K562 (cell line): ENCODE data around the gene VPS37D. TPM values are rescaled to one million over a fixed set of nuclear protein-coding genes. Genes with fewer than 3 reads are reported as not detected.
"Not testable (repeated sequence)": the region's sequence is repeated elsewhere in the genome, so short reads cannot be mapped to it uniquely, and the experiment has no call there.

Experiments
- ATAC-seq: fragments of 200-7000 bp; cut with Tn5 transposase; 3 replicates; pipeline ENCODE4 v1.9.1; 2020; ENCODE audit warnings: moderate library complexity
- BruUV-seq: library from RNA; stranded (reverse); fragments of 400-500 nt; replicated peaks from 2 replicates; lab custom pipeline; 2021; lab: Mats Ljungman, UMichigan
- CTCF ChIA-PET: fragments of 300-600 bp; formaldehyde crosslinking; extraction: SDS; loops from one replicate; lab custom pipeline; 2021; ENCODE audit warnings: low intra/inter-chr PET ratio; lab: Yijun Ruan, JAX
- POLR2A ChIA-PET: fragments of 300-600, 350-650 bp; sonication (Branson Sonifier 250); formaldehyde crosslinking; extraction: SDS; loops from one replicate; lab custom pipeline; 2021; ENCODE audit warnings: antibody characterized with exemption, inconsistent platforms; lab: Yijun Ruan, JAX
- DNase-seq, 4 experiments: peaks; one replicate each; pipeline versions ENCODE4 v3.0.0 to v3.0.0-alpha.2; 2011 to 2018; ENCODE audit warnings: low spot score in 3 of 4, mixed read lengths in 3 of 4; ENCODE audit errors: extremely low read depth in 1 of 4
- FAIRE-seq: peaks from 2 replicates; lab custom pipeline; 2011; peaks lifted over from hg19 to GRCh38; lab: Jason Lieb, UNC
- H2AFZ ChIP-seq: 2 replicates; pipeline ENCODE4 v1.6.0; 2011; ENCODE audit warnings: low read depth, low read length, control low read depth, inconsistent platforms
- H3K27ac ChIP-seq: fragments of 200-600 bp; 3 replicates; pipeline ENCODE4 v1.8.0; 2011; ENCODE audit warnings: low read depth, mild to moderate bottlenecking, control low read depth, inconsistent platforms, low read length, moderate library complexity, mixed read lengths; ENCODE audit errors: extremely low read depth
- H3K27me3 ChIP-seq, 2 experiments: fragments of 300-600 bp in 1 of 2; 2 replicates in 1 of 2; 3 replicates in 1 of 2; pipeline versions ENCODE4 v1.6.0 to v1.8.0; 2011; ENCODE audit warnings: inconsistent platforms in 2 of 2, low read length in 2 of 2, mild to moderate bottlenecking in 1 of 2, mixed read lengths in 1 of 2, moderate library complexity in 1 of 2; ENCODE audit not compliant: control insufficient read depth in 2 of 2, insufficient read depth in 2 of 2
- H3K36me3 ChIP-seq: fragments of 300-600 bp; 3 replicates; pipeline ENCODE4 v1.8.0; 2011; ENCODE audit warnings: mild to moderate bottlenecking, low read length, inconsistent platforms; ENCODE audit not compliant: control insufficient read depth, insufficient read depth
- H3K4me1 ChIP-seq, 2 experiments: fragments of 200-600 bp in 1 of 2; replicated peaks in 1 of 2; 2 replicates in 1 of 2; 3 replicates in 1 of 2; pipeline versions ENCODE4 v1.5.1 to v1.8.0; 2011; ENCODE audit warnings: inconsistent platforms in 2 of 2, low read length in 2 of 2, mild to moderate bottlenecking in 1 of 2, mixed read lengths in 1 of 2, moderate library complexity in 1 of 2; ENCODE audit not compliant: control insufficient read depth in 2 of 2, insufficient read depth in 2 of 2
- H3K4me2 ChIP-seq: 2 replicates; pipeline ENCODE4 v1.6.1; 2011; ENCODE audit warnings: low read length, control low read depth, inconsistent platforms, mixed read lengths; ENCODE audit not compliant: insufficient read depth
- H3K4me3 ChIP-seq: fragments of 200-600 bp; sonication (generic), shearing (Covaris generic); 2 replicates; pipeline ENCODE4 v1.5.1; 2016; ENCODE audit warnings: control low read depth, inconsistent platforms
- H3K79me2 ChIP-seq: fragments of 200-600 bp; 3 replicates; pipeline ENCODE4 v1.8.0; 2011; ENCODE audit warnings: low read length, inconsistent platforms; ENCODE audit not compliant: control insufficient read depth, insufficient read depth
- H3K9ac ChIP-seq, 2 experiments: 2 replicates each; pipeline versions ENCODE4 v1.6.0 to v1.6.1; 2011; ENCODE audit warnings: low read depth in 2 of 2, low read length in 2 of 2, control low read depth in 1 of 2, inconsistent platforms in 1 of 2, mild to moderate bottlenecking in 1 of 2, mixed read lengths in 1 of 2; ENCODE audit not compliant: insufficient read depth in 1 of 2
- H3K9me1 ChIP-seq: one replicate; pipeline ENCODE4 v1.6.0; 2011; ENCODE audit warnings: inconsistent platforms, mild to moderate bottlenecking, low read length, moderate library complexity; ENCODE audit not compliant: control insufficient read depth, insufficient read depth
- H3K9me3 ChIP-seq: replicated peaks from 2 replicates; pipeline ENCODE4 v1.5.1; 2011; ENCODE audit warnings: low read depth, low read length, inconsistent platforms; ENCODE audit not compliant: control insufficient read depth, insufficient read depth
- H4K20me1 ChIP-seq: replicated peaks from 2 replicates; pipeline ENCODE4 v1.6.1; 2011; ENCODE audit warnings: low read length, inconsistent platforms, mixed read lengths; ENCODE audit not compliant: control insufficient read depth, insufficient read depth
- CBFA2T3 ChIP-seq: fragments of 450-650 bp; IDR thresholded peaks from 2 replicates; pipeline ENCODE4 v1.6.1; 2017
- CUX1 ChIP-seq: fragments of 200-800 bp; sonication (Bioruptor generic); IDR thresholded peaks from 2 replicates; pipeline ENCODE4 v1.6.1; 2016; ENCODE audit warnings: missing genetic modification characterization, missing compliant biosample characterization
- WGBS: fragments of 100-300 bp; shearing (Covaris generic); methylation state at CpG from one replicate; pipeline ENCODE4 v1.1.6; 2016; ENCODE audit warnings: low coverage, mixed read lengths; ENCODE audit not compliant: insufficient coverage; ENCODE audit errors: missing lambda C conversion rate; 5-methylcytosine and 5-hydroxymethylcytosine counted together
- in situ Hi-C: fragments of 300-500 bp; cut with MboI; formaldehyde crosslinking; loops from 4 replicates; pipeline ENCODE4 v1.15.0; 2018; ENCODE audit warnings: inconsistent platforms, mixed read lengths
- intact Hi-C: fragments of 100-400 bp; cut with micrococcal nuclease; formaldehyde crosslinking; loops from 2 replicates; pipeline ENCODE4 v1.14.2; 2022
- polyA plus RNA-seq, 8 experiments: library from polyadenylated mRNA; depleted of rRNA in 4 of 8; stranded (reverse) in 5 of 8; unstranded in 3 of 8; fragments of >200 nt; fragmentation: Nextera tagmentation in 2 of 8; fragmentation: Illumina TruSeq in 1 of 8; extraction: Ambion mirVana in 2 of 8; extraction: Trizol in 1 of 8; gene quantifications; 2 replicates each; pipeline versions ENCODE4 v1.2.1 to v1.2.3, GENCODE V29; 2011 to 2014; ENCODE audit warnings: inconsistent platforms in 1 of 8, missing spikeins in 1 of 8
- total RNA-seq, 7 experiments: library from RNA; depleted of rRNA in 6 of 7; stranded (reverse); fragments of >200 nt in 6 of 7; fragmentation: Illumina TruSeq in 2 of 7; extraction: Trizol in 2 of 7; gene quantifications; 2 replicates each; pipeline versions ENCODE4 v1.2.1 to v1.2.3, GENCODE V29; 2011 to 2021; ENCODE audit warnings: low replicate concordance in 1 of 7

Gene VPS37D
- total and polyA plus RNA-seq, 9 of the 15 experiments (the other 6 are each of a cell fraction or from before 2014, with no cell fraction given), result 0.25 to 2.3 (median 1.0) TPM; not detected in 3

- Histone ChIP-seq H2AFZ (no peak overlapping the region), H3K9ac (peak overlapping the region in 1 of 2 experiments; percentile 84; a peak in 2 of 4 replicates), H3K4me1 (peaks cover 27 to 33% of the 10 kb centered on the region in 2 experiments), H3K9me3 (no peaks in the 10 kb centered on the region), H3K4me3 (no peak overlapping the region), H3K4me2 (no peak overlapping the region), H3K36me3 (peaks cover 6% of the 10 kb centered on the region; the same call in 2 of the 3 replicates), H3K27ac (no peak overlapping the region), H3K79me2 (no peaks in the 10 kb centered on the region), H3K9me1 (no peaks in the 10 kb centered on the region), H4K20me1 (peaks cover 8% of the 10 kb centered on the region; the same call in 1 of the 2 replicates), H3K27me3 (no peaks in the 10 kb centered on the region)
- ChIA-PET CTCF (no interaction called here), POLR2A (interaction anchor here (0.8 kb wide), 1 partner anchor 75 kb away, joined by 4 read pairs; no protein-coding TSS in a partner anchor)
- TF ChIP-seq CBFA2T3 (0 out of 2 replicates have a peak, but pooled peaks have one; percentile 8), CUX1 (no peak)
- intact Hi-C loops, result no loop called here
- FAIRE-seq (peak; percentile 59), ATAC-seq (peak; percentile 27), DNase-seq (peak in 3 of 4 experiments; percentile 34 to 61 (median 60))
- WGBS, result 48% methylated on average over 4 of the region's 4 CpGs
- BruUV-seq, result no TSS peak
- in situ Hi-C loops, result no loop called here
These were observed 49.1 kb upstream of the VPS37D start for GRCh38 chr7:73618538-73618937.

DNA sequence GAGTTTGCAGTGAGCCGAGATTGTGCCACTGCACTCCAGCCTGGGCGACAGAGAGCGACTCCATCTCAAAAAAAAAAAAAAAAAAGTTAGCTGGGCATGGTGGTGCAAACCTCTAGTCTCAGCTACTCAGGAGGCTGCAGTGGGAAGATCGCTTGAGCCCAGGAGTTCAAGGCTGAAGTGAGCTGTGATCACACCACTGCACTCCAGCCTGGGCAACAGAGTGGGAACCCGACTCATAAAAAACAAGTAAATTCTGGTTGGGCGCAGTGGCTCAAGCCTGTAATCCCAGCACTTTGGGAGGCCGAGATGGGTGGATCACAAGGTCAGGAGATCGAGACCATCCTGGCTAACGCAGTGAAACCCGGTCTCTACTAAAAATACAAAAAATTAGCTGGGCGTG, 48.2 kb upstream of the VPS37D start:
- H3K79me2 ChIP-seq, intact Hi-C loops, H3K27me3 ChIP-seq, BruUV-seq, H3K9me1 ChIP-seq, H3K9me3 ChIP-seq, H2AFZ ChIP-seq, H3K36me3 ChIP-seq, FAIRE-seq, H3K4me2 ChIP-seq, ATAC-seq, H3K4me3 ChIP-seq, H3K27ac ChIP-seq, DNase-seq, in situ Hi-C loops, H4K20me1 ChIP-seq, H3K9ac ChIP-seq: not testable (repeated sequence)
- WGBS, result 83% methylated on average over 11 of the region's 11 CpGs
- CTCF ChIA-PET, result interaction anchor here (0.6 kb wide), 1 partner anchor 10 kb away, joined by 3 read pairs; no protein-coding TSS in a partner anchor
- peaks cover 24 to 33% of the 10 kb centered on the region in 2 experiments for H3K4me1 ChIP-seq
- POLR2A ChIA-PET, result interaction anchor here (1.0 kb wide), 1 partner anchor 12 kb away, joined by 3 read pairs; no protein-coding TSS in a partner anchor
